ENCODE results near the gene ANKRD55.

Gene ANKRD55

GRCh38 chr5:56078278-56079156, 154.6 kb downstream of the ANKRD55 start:
- DNase-seq (ENCODE audit: insufficient read length, low spot score) (no peak), FAIRE-seq (no peak)
- no peak for TF ChIP-seq POLR2A (IDR thresholded peaks at IDR 0.05; ENCODE audit: low read depth, low read length)

GRCh38 chr5:56077796-56078233, 155.3 kb downstream of the ANKRD55 start:
- DNase-seq (ENCODE audit: insufficient read length, low spot score) (no peak), FAIRE-seq (no peak)
- TF ChIP-seq POLR2A (IDR thresholded peaks at IDR 0.05; ENCODE audit: low read depth, low read length): no peak

DNA sequence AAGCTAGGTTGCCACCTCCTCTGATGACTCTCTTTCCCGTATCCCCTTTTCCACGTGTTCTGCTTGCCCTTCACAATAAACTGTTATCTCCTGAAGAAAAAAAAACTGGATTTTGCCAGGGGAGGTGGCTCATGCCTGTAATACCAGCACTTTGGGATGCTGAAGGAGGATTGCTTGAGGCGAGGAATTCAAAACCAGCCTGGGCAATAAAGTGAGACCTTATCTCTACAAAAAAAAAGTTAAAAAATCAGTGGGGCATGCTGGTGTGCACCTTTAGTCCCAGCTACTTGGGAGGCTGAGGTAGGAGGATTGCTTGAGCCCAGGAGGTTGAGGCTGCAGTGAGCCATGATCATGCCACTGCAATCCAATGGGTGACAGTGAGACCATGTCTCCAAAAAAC, 156.6 kb downstream of the ANKRD55 start:
- no peak for TF ChIP-seq POLR2A (IDR thresholded peaks at IDR 0.05; ENCODE audit: low read depth, low read length)
- FAIRE-seq: no peak
- DNase-seq (ENCODE audit: insufficient read length, low spot score): no peak

- no peak for TF ChIP-seq POLR2A (IDR thresholded peaks at IDR 0.05; ENCODE audit: low read depth, low read length)
- FAIRE-seq: no peak
- no peak for DNase-seq (ENCODE audit: insufficient read length, low spot score)
Measured at GRCh38 chr5:56075361-56075760, 157.8 kb downstream of the ANKRD55 start.

- no peak for TF ChIP-seq POLR2A (IDR thresholded peaks at IDR 0.05; ENCODE audit: low read depth, low read length)
- DNase-seq (ENCODE audit: insufficient read length, low spot score): no peak
- FAIRE-seq: no peak
Measured at GRCh38 chr5:56072863-56073766, 160.0 kb downstream of the ANKRD55 start.

GRCh38 chr5:56071470-56071869, 161.7 kb downstream of the ANKRD55 start:
- FAIRE-seq: no peak
- no peak for DNase-seq (ENCODE audit: insufficient read length, low spot score)

GRCh38 chr5:56070851-56071465, 162.2 kb downstream of the ANKRD55 start:
- DNase-seq (ENCODE audit: insufficient read length, low spot score) (no peak), FAIRE-seq (no peak)
- no peak for TF ChIP-seq POLR2A (IDR thresholded peaks at IDR 0.05; ENCODE audit: low read depth, low read length)

More at GRCh38 chr5:56071470-56071869, 161.7 kb downstream of the ANKRD55 start:
- no peak for TF ChIP-seq POLR2A (IDR thresholded peaks at IDR 0.05; ENCODE audit: low read depth, low read length)

DNA sequence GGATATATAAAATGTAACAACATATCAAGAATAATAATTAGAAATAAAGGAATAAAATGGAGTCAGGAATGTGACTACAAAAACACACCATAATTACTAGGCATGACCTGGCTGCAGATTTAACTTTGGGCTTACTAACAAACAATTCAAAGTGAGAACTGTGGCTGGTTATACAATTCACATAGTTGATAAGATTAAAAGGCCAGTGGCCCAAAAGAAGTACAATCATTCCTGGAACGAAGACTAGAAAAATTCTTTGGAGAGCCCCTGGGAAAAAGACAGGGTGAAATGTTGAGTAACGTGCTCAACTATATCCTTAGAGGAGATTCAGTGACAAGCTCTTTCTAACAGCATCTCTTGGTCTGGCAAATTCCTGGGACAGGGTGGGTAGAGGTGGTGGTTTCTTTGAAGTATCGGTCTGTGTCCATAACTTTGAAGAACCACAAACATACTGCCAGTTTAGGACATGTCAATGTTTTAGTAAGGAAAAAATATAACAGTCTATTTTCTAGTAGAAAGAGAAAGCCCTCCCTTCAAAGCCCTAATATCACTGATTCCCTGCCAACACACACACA, 163.4 kb downstream of the ANKRD55 start:
- DNase-seq (ENCODE audit: insufficient read length, low spot score) (no peak), FAIRE-seq (no peak)
- no peak for TF ChIP-seq POLR2A (IDR thresholded peaks at IDR 0.05; ENCODE audit: low read depth, low read length)

DNA sequence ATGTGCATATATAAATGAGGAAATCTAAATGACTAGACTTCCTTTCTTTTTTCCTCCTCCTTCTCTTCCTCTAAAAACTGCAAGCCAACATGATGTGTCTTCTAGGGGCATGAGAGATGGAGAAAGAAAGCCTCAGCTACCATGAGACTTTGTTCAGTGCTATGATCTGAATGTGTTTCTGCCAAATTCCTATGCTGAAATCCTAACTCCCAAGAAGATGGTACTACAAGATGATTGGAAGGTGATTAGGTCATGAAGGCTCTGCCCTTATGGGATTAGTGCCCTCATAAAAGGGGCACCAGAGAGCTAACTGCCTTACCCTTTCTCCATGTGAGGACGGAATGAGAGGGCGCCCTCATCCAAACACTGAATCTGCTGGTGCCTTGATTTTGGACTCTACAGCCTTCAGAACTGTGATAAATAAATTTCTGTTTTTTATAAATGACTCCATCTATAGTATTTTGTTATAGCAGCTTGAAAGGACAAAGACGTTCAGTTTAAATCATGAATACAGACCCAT, 166.1 kb downstream of the ANKRD55 start:
- no peak for DNase-seq (ENCODE audit: insufficient read length, low spot score)
- no peak for TF ChIP-seq POLR2A (IDR thresholded peaks at IDR 0.05; ENCODE audit: low read depth, low read length)
- FAIRE-seq: no peak

GRCh38 chr5:56064984-56065383, 168.1 kb downstream of the ANKRD55 start:
- no peak for TF ChIP-seq POLR2A (IDR thresholded peaks at IDR 0.05; ENCODE audit: low read depth, low read length)
- no peak for DNase-seq (ENCODE audit: insufficient read length, low spot score)
- FAIRE-seq: no peak

DNA sequence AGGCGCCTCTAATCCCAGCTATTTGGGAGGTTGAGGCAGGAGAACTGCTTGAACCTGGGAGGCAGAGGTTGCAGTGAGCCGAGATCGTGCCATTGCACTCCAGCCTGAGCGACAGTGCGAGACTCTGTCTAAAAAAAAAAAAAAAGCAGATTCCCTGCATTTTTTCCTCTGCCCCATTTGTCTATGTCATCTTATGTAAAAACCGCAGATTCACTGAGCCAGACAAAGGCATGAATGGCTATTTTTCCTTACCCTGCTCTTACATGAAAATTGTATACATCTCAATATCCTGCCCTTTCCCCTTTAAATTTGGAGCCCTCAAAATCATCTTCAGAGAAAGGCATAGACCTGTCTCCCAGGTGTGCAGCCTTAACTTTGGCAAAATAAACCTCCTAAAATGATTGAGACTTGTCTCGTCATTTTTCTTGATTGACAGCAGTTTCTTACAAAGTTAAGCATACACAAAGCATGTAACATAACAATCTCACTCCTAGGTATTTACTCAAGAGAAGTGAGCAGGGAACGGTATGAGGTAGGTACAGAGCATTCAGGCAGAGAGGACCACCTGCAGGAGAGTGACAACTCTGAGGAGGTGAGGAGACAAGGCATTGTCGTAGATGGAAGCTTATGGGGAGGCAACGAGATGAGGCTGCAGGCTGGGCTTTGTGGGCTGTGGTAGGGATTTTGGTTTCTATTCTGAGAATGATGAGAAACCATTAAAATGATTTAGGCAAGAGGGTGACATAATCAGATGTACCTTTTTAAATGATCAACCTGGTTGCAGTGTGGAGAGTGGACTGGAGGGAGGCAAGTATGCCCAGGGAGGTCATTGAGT, 172.6 kb downstream of the ANKRD55 start:
- FAIRE-seq: no peak
- DNase-seq (ENCODE audit: insufficient read length, low spot score): no peak
- no peak for TF ChIP-seq POLR2A (IDR thresholded peaks at IDR 0.05; ENCODE audit: low read depth, low read length)

GRCh38 chr5:56059854-56060253, 173.3 kb downstream of the ANKRD55 start:
- FAIRE-seq (no peak), DNase-seq (ENCODE audit: insufficient read length, low spot score) (no peak)

More at GRCh38 chr5:56059854-56060253, 173.3 kb downstream of the ANKRD55 start:
- TF ChIP-seq POLR2A (IDR thresholded peaks at IDR 0.05; ENCODE audit: low read depth, low read length): no peak

Measured in H54 (cell line).